Activated naive CD8-positive, alpha-beta T cell treated with anti-CD3 and anti-CD28 coated beads, Interleukin-2, amount 10 ng/mL, durations not matched to agents 7 days and 5 days (primary cell): ENCODE results near the gene COL20A1. TPM values are rescaled to one million over a fixed set of nuclear protein-coding genes. Genes with fewer than 3 reads are reported as not detected.

Source experiments
- ATAC-seq: fragments of 150-1000 bp; cut with Tn5 transposase; one replicate; pipeline ENCODE4 v1.10.0; 2021; ENCODE audit warnings: low read depth, moderate library complexity
- POLR2A ChIA-PET: fragments of 350-600 bp; sonication (Branson Sonifier 250); formaldehyde crosslinking; loops from one replicate; lab custom pipeline; 2021; ENCODE audit warnings: antibody characterized with exemption; lab: Charles Lee
- DNase-seq: peaks from one replicate; pipeline ENCODE4 v3.0.0; 2021
- H3K27ac Mint-ChIP-seq: one replicate; pipeline ENCODE4 v1.8.0; 2022; ENCODE audit warnings: mild to moderate bottlenecking, mixed read lengths
- H3K27me3 Mint-ChIP-seq: one replicate; pipeline ENCODE4 v1.8.0; 2022; ENCODE audit warnings: mild to moderate bottlenecking, moderate library complexity, mixed read lengths
- H3K36me3 Mint-ChIP-seq: one replicate; pipeline ENCODE4 v1.8.0; 2021; ENCODE audit warnings: mild to moderate bottlenecking, mixed read lengths
- H3K4me1 Mint-ChIP-seq: one replicate; pipeline ENCODE4 v1.8.0; 2021; ENCODE audit warnings: mixed read lengths
- H3K4me3 Mint-ChIP-seq: one replicate; pipeline ENCODE4 v1.8.0; 2022; ENCODE audit warnings: mild to moderate bottlenecking, moderate library complexity, mixed read lengths
- H3K9me3 Mint-ChIP-seq: one replicate; pipeline ENCODE4 v1.8.0; 2021; ENCODE audit warnings: mixed read lengths
- total RNA-seq, 2 experiments: library from RNA; stranded (reverse); gene quantifications; one replicate each; pipeline ENCODE4 v1.2.3, GENCODE V29; 2021

Gene COL20A1
- total RNA-seq, 2 experiments from 2014 or later: 0.26 TPM; not detected in 1

- H3K27ac Mint-ChIP-seq: no peak overlapping the region
- H3K27me3 Mint-ChIP-seq: no peaks in the 10 kb centered on the region
- POLR2A ChIA-PET: no interaction called here
- H3K36me3 Mint-ChIP-seq: no peaks in the 10 kb centered on the region
- no peak for ATAC-seq
- H3K4me1 Mint-ChIP-seq: no peaks in the 10 kb centered on the region
- peaks cover 8% of the 10 kb centered on the region for H3K9me3 Mint-ChIP-seq
- H3K4me3 Mint-ChIP-seq: no peak overlapping the region
- no peak for DNase-seq
Observed at GRCh38 chr20:63343460-63344445, 50.8 kb downstream of the COL20A1 start.

GRCh38 chr20:63344616-63345327 is 51.8 kb downstream of the COL20A1 start:
- no peaks in the 10 kb centered on the region for H3K36me3 Mint-ChIP-seq
- H3K27ac Mint-ChIP-seq: no peak overlapping the region
- no peaks in the 10 kb centered on the region for H3K4me1 Mint-ChIP-seq
- ATAC-seq (no peak), DNase-seq (no peak)
- H3K27me3 Mint-ChIP-seq: no peaks in the 10 kb centered on the region
- H3K9me3 Mint-ChIP-seq: peaks cover 2% of the 10 kb centered on the region
- no peak overlapping the region for H3K4me3 Mint-ChIP-seq
- POLR2A ChIA-PET: no interaction called here

- POLR2A ChIA-PET: no interaction called here
- Mint-ChIP-seq H3K9me3 (peaks cover 5% of the 10 kb centered on the region), H3K27ac (no peak overlapping the region), H3K4me1 (no peaks in the 10 kb centered on the region), H3K27me3 (no peaks in the 10 kb centered on the region), H3K36me3 (no peaks in the 10 kb centered on the region), H3K4me3 (no peak overlapping the region)
- DNase-seq (no peak), ATAC-seq (no peak)
Observed at GRCh38 chr20:63345328-63346100, 52.5 kb downstream of the COL20A1 start.

- no peak overlapping the region for H3K4me3 Mint-ChIP-seq
- no peak overlapping the region for H3K27ac Mint-ChIP-seq
- DNase-seq (no peak), ATAC-seq (no peak)
- no peaks in the 10 kb centered on the region for H3K36me3 Mint-ChIP-seq
- POLR2A ChIA-PET: no interaction called here
- peaks cover 5% of the 10 kb centered on the region for H3K9me3 Mint-ChIP-seq
- H3K27me3 Mint-ChIP-seq: no peaks in the 10 kb centered on the region
- H3K4me1 Mint-ChIP-seq: no peaks in the 10 kb centered on the region
Observed at GRCh38 chr20:63346131-63347080, 53.4 kb downstream of the COL20A1 start.

GRCh38 chr20:63347081-63347741 is 54.2 kb downstream of the COL20A1 start:
- POLR2A ChIA-PET: no interaction called here
- Mint-ChIP-seq H3K36me3 (no peaks in the 10 kb centered on the region), H3K4me3 (no peak overlapping the region), H3K27ac (no peak overlapping the region), H3K27me3 (no peaks in the 10 kb centered on the region), H3K9me3 (peaks cover 5% of the 10 kb centered on the region), H3K4me1 (no peaks in the 10 kb centered on the region)
- DNase-seq (no peak), ATAC-seq (no peak)

GRCh38 chr20:63347950-63348827 is 55.2 kb downstream of the COL20A1 start:
- H3K27me3 Mint-ChIP-seq: no peaks in the 10 kb centered on the region
- H3K27ac Mint-ChIP-seq: no peak overlapping the region
- no peaks in the 10 kb centered on the region for H3K36me3 Mint-ChIP-seq
- POLR2A ChIA-PET: no interaction called here
- no peak for ATAC-seq
- H3K9me3 Mint-ChIP-seq: peaks cover 5% of the 10 kb centered on the region
- H3K4me3 Mint-ChIP-seq: no peak overlapping the region
- no peak for DNase-seq
- no peaks in the 10 kb centered on the region for H3K4me1 Mint-ChIP-seq

- no peak for DNase-seq
- Mint-ChIP-seq H3K27me3 (no peaks in the 10 kb centered on the region), H3K4me3 (no peak overlapping the region), H3K36me3 (no peaks in the 10 kb centered on the region), H3K27ac (no peak overlapping the region), H3K4me1 (no peaks in the 10 kb centered on the region), H3K9me3 (peaks cover 5% of the 10 kb centered on the region)
- no peak for ATAC-seq
- POLR2A ChIA-PET: no interaction called here
Observed at GRCh38 chr20:63348828-63349515, 56.0 kb downstream of the COL20A1 start.

GRCh38 chr20:63349516-63349895 is 56.5 kb downstream of the COL20A1 start:
- Mint-ChIP-seq H3K4me3 (no peak overlapping the region), H3K27ac (no peak overlapping the region), H3K36me3 (no peaks in the 10 kb centered on the region), H3K27me3 (no peaks in the 10 kb centered on the region), H3K4me1 (no peaks in the 10 kb centered on the region), H3K9me3 (peaks cover 5% of the 10 kb centered on the region)
- POLR2A ChIA-PET: no interaction called here
- ATAC-seq: no peak
- no peak for DNase-seq

GRCh38 chr20:63350196-63350595 is 57.2 kb downstream of the COL20A1 start:
- H3K4me1 Mint-ChIP-seq: no peaks in the 10 kb centered on the region
- ATAC-seq (no peak), DNase-seq (no peak)
- no peak overlapping the region for H3K4me3 Mint-ChIP-seq
- no peaks in the 10 kb centered on the region for H3K36me3 Mint-ChIP-seq
- H3K27ac Mint-ChIP-seq: no peak overlapping the region
- no peaks in the 10 kb centered on the region for H3K27me3 Mint-ChIP-seq
- H3K9me3 Mint-ChIP-seq: peaks cover 5% of the 10 kb centered on the region
- POLR2A ChIA-PET: no interaction called here

- H3K9me3 Mint-ChIP-seq: peaks cover 5% of the 10 kb centered on the region
- POLR2A ChIA-PET: no interaction called here
- no peaks in the 10 kb centered on the region for H3K36me3 Mint-ChIP-seq
- ATAC-seq: no peak
- no peaks in the 10 kb centered on the region for H3K4me1 Mint-ChIP-seq
- H3K27me3 Mint-ChIP-seq: no peaks in the 10 kb centered on the region
- H3K4me3 Mint-ChIP-seq: no peak overlapping the region
- no peak overlapping the region for H3K27ac Mint-ChIP-seq
- DNase-seq: no peak
Observed at GRCh38 chr20:63350597-63351325, 57.8 kb downstream of the COL20A1 start.

- Mint-ChIP-seq H3K4me1 (no peaks in the 10 kb centered on the region), H3K27me3 (no peaks in the 10 kb centered on the region), H3K4me3 (no peak overlapping the region), H3K9me3 (peaks cover 5% of the 10 kb centered on the region), H3K27ac (no peak overlapping the region), H3K36me3 (no peaks in the 10 kb centered on the region)
- DNase-seq: no peak
- POLR2A ChIA-PET: no interaction called here
- ATAC-seq: no peak
Observed at GRCh38 chr20:63351326-63351700, 58.3 kb downstream of the COL20A1 start.
